Measurements from ENCODE around the gene PACC1.
"Not testable (repeated sequence)": the region's sequence is repeated elsewhere in the genome, so short reads cannot be mapped to it uniquely, and the experiment has no call there.

The PACC1 gene

DNA sequence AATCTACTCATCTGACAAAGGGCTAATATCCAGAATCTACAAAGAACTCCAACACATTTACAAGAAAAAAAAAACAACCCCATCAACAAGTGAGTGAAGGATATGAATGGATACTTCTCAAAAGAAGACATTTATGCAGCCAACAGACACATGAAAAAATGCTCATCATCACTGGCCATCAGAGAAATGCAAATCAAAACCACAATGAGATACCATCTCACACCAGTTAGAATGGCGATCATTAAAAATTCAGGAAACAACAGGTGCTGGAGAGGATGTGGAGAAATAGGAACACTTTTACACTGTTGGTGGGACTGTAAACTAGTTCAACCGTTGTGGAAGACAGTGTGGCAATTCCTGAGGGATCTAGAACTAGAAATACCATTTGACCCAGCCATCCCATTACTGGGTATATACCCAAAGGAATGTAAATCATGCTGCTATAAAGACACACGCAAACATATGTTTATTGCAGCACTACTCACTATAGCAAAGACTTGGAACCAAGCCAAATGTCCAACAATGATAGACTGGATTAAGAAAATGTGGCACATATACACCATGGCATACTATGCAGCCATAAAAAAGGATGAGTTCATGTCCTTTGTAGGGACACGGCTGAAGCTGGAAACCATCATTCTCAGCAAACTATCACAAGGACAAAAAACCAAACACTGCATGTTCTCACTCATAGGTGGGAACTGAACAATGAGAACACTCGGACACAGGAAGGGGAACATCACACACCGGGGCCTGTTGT, 18.8 kb downstream of the PACC1 start:
- not testable (repeated sequence) for DNase-seq

- no peak for DNase-seq
Measured at GRCh38 chr1:212388985-212389716, 25.5 kb downstream of the PACC1 start.

DNA sequence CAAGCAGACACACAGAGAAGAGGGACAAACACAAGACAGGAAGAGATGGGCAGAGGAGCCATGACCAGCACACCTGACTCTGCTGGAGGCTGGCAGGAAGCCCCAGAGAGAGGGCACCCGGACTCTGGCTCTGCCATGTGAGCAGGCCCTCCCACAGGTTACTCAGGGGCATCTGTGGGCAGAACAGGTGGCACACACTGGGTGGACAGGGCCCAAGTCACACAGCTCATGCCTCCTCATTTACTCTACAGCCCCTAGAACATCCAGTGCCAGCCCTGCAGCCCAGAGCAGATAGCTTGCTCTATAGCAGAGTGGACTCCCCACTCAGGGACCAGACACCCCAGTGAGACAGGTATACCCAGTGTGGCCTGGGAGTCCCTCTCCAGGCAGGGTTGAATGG, 28.7 kb downstream of the PACC1 start:
- DNase-seq, result no peak

GRCh38 chr1:212381397-212382035, 33.2 kb downstream of the PACC1 start:
- DNase-seq, result no peak

DNA sequence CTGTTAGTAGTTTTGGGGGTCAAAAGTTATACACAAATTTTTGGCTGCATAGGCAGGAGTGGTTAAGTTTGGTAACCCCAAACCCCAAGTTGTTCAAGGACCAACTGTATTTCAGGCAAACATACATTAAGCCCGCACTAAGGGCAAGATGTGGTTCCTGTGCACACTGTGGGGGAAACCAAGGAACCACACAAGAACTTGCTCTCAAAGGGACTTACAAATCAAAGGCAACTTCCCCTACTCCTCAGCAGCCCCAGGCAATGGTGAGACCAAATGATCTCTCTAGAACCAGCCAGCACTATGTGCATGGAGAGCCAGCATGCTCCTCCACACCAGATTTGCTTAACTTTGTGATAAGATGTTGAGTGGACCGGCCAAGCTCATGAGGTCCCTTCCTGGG, 35.3 kb downstream of the PACC1 start:
- DNase-seq, result no peak

- no peak for DNase-seq
Measured at GRCh38 chr1:212377644-212378043, 37.0 kb downstream of the PACC1 start.

GRCh38 chr1:212375986-212376385, 38.7 kb downstream of the PACC1 start:
- no peak for DNase-seq

- DNase-seq, result no peak
Measured at GRCh38 chr1:212368073-212368484, 46.6 kb downstream of the PACC1 start.

GRCh38 chr1:212367474-212368072, 47.1 kb downstream of the PACC1 start:
- DNase-seq, result no peak

DNA sequence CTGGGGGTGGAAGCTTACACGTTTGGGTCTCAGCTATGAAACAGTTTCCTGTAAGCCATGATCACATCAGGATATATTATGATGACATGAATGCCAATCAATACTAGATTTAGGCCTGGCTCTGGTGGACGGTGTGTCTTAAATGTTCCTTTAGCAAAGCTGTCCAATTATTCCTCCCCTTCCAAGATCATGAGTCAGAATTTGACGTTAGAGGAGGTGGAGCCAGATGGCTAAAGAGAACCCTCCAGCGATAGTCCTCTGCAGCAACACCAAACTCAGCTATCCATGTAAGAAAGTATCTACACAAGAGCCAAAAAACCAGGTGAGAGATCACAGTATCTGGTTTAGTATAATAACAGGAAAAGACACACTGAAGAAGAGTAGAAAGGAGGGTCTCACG, 47.8 kb downstream of the PACC1 start:
- DNase-seq, result no peak

GRCh38 chr1:212364985-212365384, 49.7 kb downstream of the PACC1 start:
- DNase-seq, result no peak

- no peak for DNase-seq
Measured at GRCh38 chr1:212359794-212360479, 54.7 kb downstream of the PACC1 start.

- DNase-seq, result no peak
Measured at GRCh38 chr1:212355230-212355969, 59.3 kb downstream of the PACC1 start.

GRCh38 chr1:212354464-212354863, 60.2 kb downstream of the PACC1 start:
- no peak for DNase-seq

- DNase-seq, result no peak
Measured at GRCh38 chr1:212353181-212353580, 61.5 kb downstream of the PACC1 start.

DNA sequence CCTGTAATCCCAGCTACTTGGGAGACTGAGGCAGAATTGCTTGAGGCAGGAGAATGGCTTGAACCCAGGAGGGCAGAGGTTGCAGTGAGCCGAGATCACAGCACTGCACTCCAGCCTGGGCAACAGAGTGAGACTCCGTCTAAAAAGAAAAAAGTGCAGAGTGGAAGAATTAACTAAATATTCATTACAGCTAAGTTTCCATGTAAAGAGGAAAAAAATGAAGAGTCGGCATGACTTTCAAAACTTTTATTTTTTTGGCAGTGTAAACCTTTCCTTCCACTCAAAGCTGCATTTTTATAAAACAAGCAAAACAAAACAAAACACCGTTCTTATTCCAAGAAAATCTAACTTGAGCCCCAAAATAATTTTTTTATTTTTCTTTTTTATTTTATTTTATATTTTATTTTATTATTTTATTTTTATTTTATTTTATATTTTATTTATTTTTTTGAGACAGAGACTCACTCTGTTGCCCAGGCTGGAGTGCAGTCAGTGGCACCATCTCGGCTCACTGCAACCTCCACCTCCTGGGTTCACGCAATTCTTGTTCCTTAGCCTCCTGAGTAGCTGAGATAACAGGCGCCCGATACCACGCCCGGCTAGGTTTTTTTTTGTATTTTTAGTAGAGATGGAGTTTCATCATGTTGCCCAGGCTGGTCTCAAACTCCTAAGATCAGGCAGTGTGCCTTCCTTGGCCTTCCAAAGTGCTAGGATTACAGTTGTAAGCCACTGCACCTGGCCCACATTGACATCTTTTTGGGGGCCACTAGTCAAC, 62.9 kb downstream of the PACC1 start:
- DNase-seq, result no peak

- no peak for DNase-seq
Measured at GRCh38 chr1:212346601-212347000, 68.1 kb downstream of the PACC1 start.

- no peak for DNase-seq
Measured at GRCh38 chr1:212344905-212345304, 69.8 kb downstream of the PACC1 start.

DNA sequence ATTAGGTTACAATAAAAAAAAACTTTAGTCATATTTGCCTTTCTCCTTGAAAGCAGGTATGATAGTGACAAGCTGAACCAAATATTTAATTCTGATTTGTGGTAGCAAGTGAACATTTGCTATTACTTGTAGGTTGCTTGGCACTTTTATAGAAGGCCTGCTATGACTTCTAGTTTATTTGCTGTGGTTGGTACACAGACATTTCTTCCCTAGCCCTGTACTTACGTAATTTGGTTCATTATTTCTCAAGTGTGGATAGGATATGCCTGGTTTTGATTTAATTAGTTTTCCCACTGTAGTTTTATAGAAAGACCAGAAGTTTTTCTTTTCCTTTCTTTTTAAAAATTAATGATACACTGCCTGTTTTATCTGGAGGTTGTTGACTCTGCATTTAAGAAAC, 73.6 kb downstream of the PACC1 start:
- DNase-seq, result no peak

DNA sequence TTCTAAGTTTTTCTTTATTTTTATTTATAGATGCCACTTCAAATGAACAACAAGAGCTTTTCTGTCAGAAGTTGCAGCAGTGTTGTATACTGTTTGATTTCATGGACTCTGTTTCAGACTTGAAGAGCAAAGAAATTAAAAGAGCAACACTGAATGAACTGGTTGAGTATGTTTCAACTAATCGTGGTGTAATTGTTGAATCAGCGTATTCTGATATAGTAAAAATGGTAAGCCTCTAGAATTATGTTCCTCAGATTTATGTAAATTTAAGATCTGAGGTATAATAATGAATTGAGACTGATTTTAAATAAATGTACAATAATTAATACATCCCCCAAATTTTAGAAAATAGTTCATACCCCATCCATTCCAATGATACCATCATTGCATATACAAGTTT, 85.6 kb downstream of the PACC1 start:
- no peak for DNase-seq

- DNase-seq, result no peak
Measured at GRCh38 chr1:212328248-212328647, 86.4 kb downstream of the PACC1 start.

Measured in NCI-H1694 treated with DMSO at 0.1 percent for 48 hours (cell line).